Measurements from ENCODE around the gene CHGA. TPM values are rescaled to one million over a fixed set of nuclear protein-coding genes. Genes with fewer than 3 reads are reported as not detected.

Gene CHGA
- polyA plus RNA-seq, 3 donors, result not detected

GRCh38 chr14:92923744-92924103 is 774 bp downstream of the CHGA start:
- Mint-ChIP-seq H3K36me3 (no peaks in the 10 kb centered on the region), H3K27ac (no peak overlapping the region), H3K4me3 (peak overlapping the region in 1 of 2 donors; percentile 53), H3K9me3 (peaks cover 0 to 5% (median 0%) of the 10 kb centered on the region in 7 donors), H3K27me3 (ENCODE audit: low read depth in 3 of 3) (peaks cover 16 to 45% (median 36%) of the 10 kb centered on the region in 3 donors), H3K4me1 (no peaks in the 10 kb centered on the region)
- Histone ChIP-seq H3K79me2 (ENCODE audit: insufficient read depth, low read length) (no peaks in the 10 kb centered on the region), H3K9ac (ENCODE audit: insufficient read depth, low read length, poor library complexity, severe bottlenecking) (no peak overlapping the region), H3K4me1 (ENCODE audit: control insufficient read depth in 1 of 2, insufficient read depth in 2 of 2, low read length in 2 of 2) (no peaks in the 10 kb centered on the region), H3K36me3 (replicated peaks in 1 of 2; ENCODE audit: control insufficient read depth in 1 of 2, insufficient read depth in 2 of 2, low read length in 2 of 2) (no peaks in the 10 kb centered on the region), H3K4me3 (replicated peaks in 1 of 3; ENCODE audit: low read depth in 2 of 3, low read length in 3 of 3) (no peak overlapping the region), H2AFZ (ENCODE audit: insufficient read depth, low read depth, low read length, poor library complexity, severe bottlenecking) (no peak overlapping the region), H3K4me2 (replicated peaks; ENCODE audit: extremely low read depth, low read length, poor library complexity, severe bottlenecking) (no peak overlapping the region), H3K27ac (ENCODE audit: low read depth in 1 of 2, low read length in 2 of 2) (no peak overlapping the region), H3K27me3 (ENCODE audit: control insufficient read depth in 2 of 2, insufficient read depth in 2 of 2, low read length in 2 of 2) (peaks cover 5 to 15% of the 10 kb centered on the region in 2 donors), H4K20me1 (ENCODE audit: insufficient read depth, low read length) (peaks cover 5% of the 10 kb centered on the region), H3K9me3 (replicated peaks in 1 of 2; ENCODE audit: control insufficient read depth in 1 of 2, insufficient read depth in 1 of 2, low read length in 2 of 2) (no peaks in the 10 kb centered on the region)
- intact Hi-C loops (cut with micrococcal nuclease), result no loop called here
- WGBS (ENCODE audit: insufficient coverage), result no CpG with 5 or more reads among the region's 8 CpGs
- TF ChIP-seq, protein P1, sequence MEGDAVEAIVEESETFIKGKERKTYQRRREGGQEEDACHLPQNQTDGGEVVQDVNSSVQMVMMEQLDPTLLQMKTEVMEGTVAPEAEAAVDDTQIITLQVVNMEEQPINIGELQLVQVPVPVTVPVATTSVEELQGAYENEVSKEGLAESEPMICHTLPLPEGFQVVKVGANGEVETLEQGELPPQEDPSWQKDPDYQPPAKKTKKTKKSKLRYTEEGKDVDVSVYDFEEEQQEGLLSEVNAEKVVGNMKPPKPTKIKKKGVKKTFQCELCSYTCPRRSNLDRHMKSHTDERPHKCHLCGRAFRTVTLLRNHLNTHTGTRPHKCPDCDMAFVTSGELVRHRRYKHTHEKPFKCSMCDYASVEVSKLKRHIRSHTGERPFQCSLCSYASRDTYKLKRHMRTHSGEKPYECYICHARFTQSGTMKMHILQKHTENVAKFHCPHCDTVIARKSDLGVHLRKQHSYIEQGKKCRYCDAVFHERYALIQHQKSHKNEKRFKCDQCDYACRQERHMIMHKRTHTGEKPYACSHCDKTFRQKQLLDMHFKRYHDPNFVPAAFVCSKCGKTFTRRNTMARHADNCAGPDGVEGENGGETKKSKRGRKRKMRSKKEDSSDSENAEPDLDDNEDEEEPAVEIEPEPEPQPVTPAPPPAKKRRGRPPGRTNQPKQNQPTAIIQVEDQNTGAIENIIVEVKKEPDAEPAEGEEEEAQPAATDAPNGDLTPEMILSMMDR (IDR thresholded peaks at IDR 0.05), result no peak
- no peak for DNase-seq

GRCh38 chr14:92924247-92924646 is 1.3 kb downstream of the CHGA start:
- H3K9me3 Mint-ChIP-seq, result peaks cover 0 to 5% (median 0%) of the 10 kb centered on the region in 7 donors
- H3K36me3 Mint-ChIP-seq, result no peaks in the 10 kb centered on the region
- intact Hi-C loops (cut with micrococcal nuclease), result no loop called here
- Histone ChIP-seq H3K9ac (ENCODE audit: insufficient read depth, low read length, poor library complexity, severe bottlenecking) (no peak overlapping the region), H3K27ac (ENCODE audit: low read depth in 1 of 2, low read length in 2 of 2) (no peak overlapping the region), H3K27me3 (ENCODE audit: control insufficient read depth in 2 of 2, insufficient read depth in 2 of 2, low read length in 2 of 2) (peaks cover 5 to 15% of the 10 kb centered on the region in 2 donors), H3K4me3 (replicated peaks in 1 of 3; ENCODE audit: low read depth in 2 of 3, low read length in 3 of 3) (no peak overlapping the region), H3K9me3 (replicated peaks in 1 of 2; ENCODE audit: control insufficient read depth in 1 of 2, insufficient read depth in 1 of 2, low read length in 2 of 2) (no peaks in the 10 kb centered on the region), H4K20me1 (ENCODE audit: insufficient read depth, low read length) (peaks cover 5% of the 10 kb centered on the region), H3K4me2 (replicated peaks; ENCODE audit: extremely low read depth, low read length, poor library complexity, severe bottlenecking) (no peak overlapping the region), H3K79me2 (ENCODE audit: insufficient read depth, low read length) (no peaks in the 10 kb centered on the region), H2AFZ (ENCODE audit: insufficient read depth, low read depth, low read length, poor library complexity, severe bottlenecking) (no peak overlapping the region), H3K4me1 (ENCODE audit: control insufficient read depth in 1 of 2, insufficient read depth in 2 of 2, low read length in 2 of 2) (no peaks in the 10 kb centered on the region), H3K36me3 (replicated peaks in 1 of 2; ENCODE audit: control insufficient read depth in 1 of 2, insufficient read depth in 2 of 2, low read length in 2 of 2) (no peaks in the 10 kb centered on the region)
- peaks cover 16 to 45% (median 36%) of the 10 kb centered on the region in 3 donors for H3K27me3 Mint-ChIP-seq (ENCODE audit: low read depth in 3 of 3)
- DNase-seq, result no peak
- H3K4me3 Mint-ChIP-seq, result no peak overlapping the region
- 63% methylated on average over 4 of the region's 5 CpGs for WGBS (ENCODE audit: insufficient coverage)
- H3K4me1 Mint-ChIP-seq, result no peaks in the 10 kb centered on the region
- TF ChIP-seq, protein P1 (IDR thresholded peaks at IDR 0.05), result no peak
- H3K27ac Mint-ChIP-seq, result peak overlapping the region in 1 of 7 donors; percentile 35
